Osteocyte (in vitro differentiated cells): ENCODE results near the gene PAK5. TPM values are rescaled to one million over a fixed set of nuclear protein-coding genes. Genes with fewer than 3 reads are reported as not detected.

ENCODE experiments used
- DNase-seq: peaks from one replicate; pipeline ENCODE4 v3.0.0; 2021; ENCODE audit warnings: mixed read lengths; ENCODE audit not compliant: unreplicated experiment; ENCODE audit errors: extremely low spot score
- H3K27ac Mint-ChIP-seq: one replicate; pipeline ENCODE4 v1.8.0; 2021; ENCODE audit warnings: mild to moderate bottlenecking, mixed read lengths; ENCODE audit not compliant: unreplicated experiment
- H3K27me3 Mint-ChIP-seq: one replicate; pipeline ENCODE4 v1.8.0; 2021; ENCODE audit warnings: mixed read lengths; ENCODE audit not compliant: unreplicated experiment
- H3K36me3 Mint-ChIP-seq: one replicate; pipeline ENCODE4 v1.8.0; 2021; ENCODE audit warnings: mixed read lengths; ENCODE audit not compliant: unreplicated experiment
- H3K4me1 Mint-ChIP-seq: one replicate; pipeline ENCODE4 v1.8.0; 2021; ENCODE audit warnings: mixed read lengths; ENCODE audit not compliant: unreplicated experiment
- H3K4me3 Mint-ChIP-seq: one replicate; pipeline ENCODE4 v1.8.0; 2021; ENCODE audit warnings: mild to moderate bottlenecking, moderate library complexity, mixed read lengths; ENCODE audit not compliant: unreplicated experiment
- H3K9me3 Mint-ChIP-seq: one replicate; pipeline ENCODE4 v1.8.0; 2021; ENCODE audit warnings: mixed read lengths; ENCODE audit not compliant: unreplicated experiment
- total RNA-seq: library from RNA; stranded (reverse); gene quantifications from 2 replicates; pipeline ENCODE4 v1.2.1, GENCODE V29; 2021
- TF ChIP-seq, protein P1 (sequence below): fragments of 200-600 bp; sonication (generic); IDR thresholded peaks from 2 replicates; pipeline ENCODE4 v1.5.0; 2021; ENCODE audit warnings: antibody characterized with exemption, mild to moderate bottlenecking, moderate library complexity

PAK5 gene
- total RNA-seq, 1 donor from 2014 or later = not detected

DNA sequence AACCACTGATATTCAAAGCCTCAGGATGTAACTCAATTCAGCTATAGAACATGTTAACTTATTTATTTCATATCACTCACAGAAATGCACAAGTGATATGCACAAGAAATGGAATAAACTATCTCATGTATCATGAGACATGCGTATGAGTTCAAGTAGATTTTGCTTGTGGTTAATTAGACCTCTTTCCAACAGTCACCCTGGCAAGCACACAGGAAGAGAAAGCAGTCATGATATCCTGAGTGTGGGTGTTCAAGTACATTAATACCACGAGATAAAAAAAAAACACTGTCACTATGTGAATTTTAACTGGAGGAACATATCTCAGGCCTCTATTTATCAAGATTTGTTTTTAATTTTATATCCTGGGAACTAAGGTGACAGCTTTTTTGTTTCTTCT lies 260.3 kb downstream of the PAK5 start:
- Mint-ChIP-seq H3K9me3 (no peaks in the 10 kb centered on the region), H3K27me3 (peaks cover 32% of the 10 kb centered on the region), H3K36me3 (no peaks in the 10 kb centered on the region), H3K4me1 (no peaks in the 10 kb centered on the region), H3K4me3 (no peak overlapping the region), H3K27ac (no peak overlapping the region)
- TF ChIP-seq, protein P1, sequence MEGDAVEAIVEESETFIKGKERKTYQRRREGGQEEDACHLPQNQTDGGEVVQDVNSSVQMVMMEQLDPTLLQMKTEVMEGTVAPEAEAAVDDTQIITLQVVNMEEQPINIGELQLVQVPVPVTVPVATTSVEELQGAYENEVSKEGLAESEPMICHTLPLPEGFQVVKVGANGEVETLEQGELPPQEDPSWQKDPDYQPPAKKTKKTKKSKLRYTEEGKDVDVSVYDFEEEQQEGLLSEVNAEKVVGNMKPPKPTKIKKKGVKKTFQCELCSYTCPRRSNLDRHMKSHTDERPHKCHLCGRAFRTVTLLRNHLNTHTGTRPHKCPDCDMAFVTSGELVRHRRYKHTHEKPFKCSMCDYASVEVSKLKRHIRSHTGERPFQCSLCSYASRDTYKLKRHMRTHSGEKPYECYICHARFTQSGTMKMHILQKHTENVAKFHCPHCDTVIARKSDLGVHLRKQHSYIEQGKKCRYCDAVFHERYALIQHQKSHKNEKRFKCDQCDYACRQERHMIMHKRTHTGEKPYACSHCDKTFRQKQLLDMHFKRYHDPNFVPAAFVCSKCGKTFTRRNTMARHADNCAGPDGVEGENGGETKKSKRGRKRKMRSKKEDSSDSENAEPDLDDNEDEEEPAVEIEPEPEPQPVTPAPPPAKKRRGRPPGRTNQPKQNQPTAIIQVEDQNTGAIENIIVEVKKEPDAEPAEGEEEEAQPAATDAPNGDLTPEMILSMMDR = no peak
- DNase-seq = no peak

DNA sequence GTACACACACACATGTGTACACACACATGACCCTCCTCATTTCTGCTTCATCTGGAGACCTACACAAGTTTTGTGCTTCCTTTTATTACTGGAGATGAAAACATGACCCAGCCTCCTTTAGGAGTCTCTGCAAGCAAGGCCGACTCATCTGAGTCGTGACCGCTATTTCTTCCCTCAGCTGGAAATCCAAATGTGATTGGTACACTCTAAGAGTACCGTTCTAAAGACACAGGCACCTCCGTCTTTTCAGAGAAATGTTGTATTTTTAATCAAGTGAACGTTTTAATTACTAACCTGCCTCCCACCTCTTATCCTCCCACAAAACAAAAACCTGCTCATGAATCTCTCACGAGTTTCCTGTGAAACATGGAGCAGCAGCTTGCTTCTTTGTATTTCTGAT lies 261.5 kb downstream of the PAK5 start:
- DNase-seq = no peak
- no peaks in the 10 kb centered on the region for H3K4me1 Mint-ChIP-seq
- no peak overlapping the region for H3K4me3 Mint-ChIP-seq
- peaks cover 34% of the 10 kb centered on the region for H3K27me3 Mint-ChIP-seq
- TF ChIP-seq, protein P1 = no peak
- no peak overlapping the region for H3K27ac Mint-ChIP-seq
- H3K9me3 Mint-ChIP-seq = no peaks in the 10 kb centered on the region
- no peaks in the 10 kb centered on the region for H3K36me3 Mint-ChIP-seq

DNA sequence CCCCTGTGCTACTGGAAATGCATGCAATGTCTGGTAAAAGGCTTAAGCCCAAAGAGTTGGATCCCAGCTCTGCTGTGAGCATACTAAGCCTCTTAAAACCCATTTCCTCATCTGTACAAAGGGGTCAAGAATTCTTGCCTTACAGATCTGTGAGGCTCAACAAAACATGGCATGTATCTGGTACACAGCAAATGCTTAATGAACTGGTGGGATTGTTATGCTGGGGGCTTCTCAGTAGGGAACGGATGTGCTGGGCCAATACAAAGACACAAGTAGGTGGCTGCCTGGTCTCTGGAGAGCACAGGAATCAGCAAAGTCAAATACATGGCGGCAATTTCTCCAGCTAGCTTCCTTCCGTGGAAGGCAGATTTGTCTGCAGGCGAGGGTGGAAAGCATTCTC lies 262.2 kb downstream of the PAK5 start:
- no peak overlapping the region for H3K4me3 Mint-ChIP-seq
- no peak overlapping the region for H3K27ac Mint-ChIP-seq
- H3K9me3 Mint-ChIP-seq = no peaks in the 10 kb centered on the region
- DNase-seq = no peak
- peaks cover 38% of the 10 kb centered on the region for H3K27me3 Mint-ChIP-seq
- TF ChIP-seq, protein P1 = no peak
- no peaks in the 10 kb centered on the region for H3K36me3 Mint-ChIP-seq
- H3K4me1 Mint-ChIP-seq = no peaks in the 10 kb centered on the region

DNA sequence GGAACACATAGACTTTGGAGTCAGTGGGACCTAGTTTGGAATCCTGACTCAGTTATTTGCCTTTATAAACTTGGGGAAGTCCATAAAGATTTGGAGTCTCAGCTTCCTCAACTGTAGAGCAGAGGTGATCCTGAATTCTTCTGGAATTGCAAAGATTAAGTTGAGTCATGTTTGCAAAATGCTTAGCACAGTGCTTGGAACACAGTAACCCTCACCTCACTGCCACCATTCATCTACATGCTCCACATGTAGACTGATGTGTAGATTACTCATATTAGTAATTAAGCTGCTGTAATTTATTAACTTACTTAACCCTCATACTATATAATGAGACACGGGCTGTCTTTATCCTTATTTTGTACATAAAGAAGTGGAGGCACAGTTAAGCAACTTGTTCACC lies 263.0 kb downstream of the PAK5 start:
- H3K27ac Mint-ChIP-seq = no peak overlapping the region
- no peak for DNase-seq
- H3K9me3 Mint-ChIP-seq = no peaks in the 10 kb centered on the region
- no peak overlapping the region for H3K4me3 Mint-ChIP-seq
- peaks cover 45% of the 10 kb centered on the region for H3K27me3 Mint-ChIP-seq
- TF ChIP-seq, protein P1 = no peak
- no peaks in the 10 kb centered on the region for H3K4me1 Mint-ChIP-seq
- H3K36me3 Mint-ChIP-seq = no peaks in the 10 kb centered on the region

DNA sequence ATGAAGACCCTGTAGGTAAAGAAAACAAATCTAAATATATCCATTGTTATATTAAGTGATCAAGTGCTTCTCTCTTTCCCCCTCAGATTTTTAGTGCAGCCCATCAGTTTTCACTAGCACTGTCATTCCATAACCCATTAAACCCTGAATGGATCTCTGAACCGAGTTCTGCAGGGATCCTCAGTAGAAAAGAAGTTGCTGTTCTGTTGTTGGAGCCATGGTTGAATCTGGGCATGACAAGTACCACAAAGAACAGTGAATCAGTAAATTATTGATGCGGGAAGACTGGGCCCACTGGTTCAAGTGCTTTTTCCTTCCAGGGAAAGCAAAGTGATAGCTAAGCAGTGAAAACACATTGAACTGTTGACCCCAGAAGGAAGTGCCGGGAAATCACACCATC lies 264.1 kb downstream of the PAK5 start:
- Mint-ChIP-seq H3K27ac (no peak overlapping the region), H3K27me3 (peaks cover 51% of the 10 kb centered on the region), H3K4me3 (no peak overlapping the region), H3K36me3 (no peaks in the 10 kb centered on the region), H3K4me1 (no peaks in the 10 kb centered on the region), H3K9me3 (no peaks in the 10 kb centered on the region)
- DNase-seq = no peak
- TF ChIP-seq, protein P1 = no peak
